Fibroblast of skin of scalp (primary cell): ENCODE data around the gene TEAD1.
A peak's percentile ranks its signal among the peaks of the same experiment; 100 is the strongest.
"Not testable (repeated sequence)": the region's sequence is repeated elsewhere in the genome, so short reads cannot be mapped to it uniquely, and the experiment has no call there.

Source experiments
- DNase-seq: peaks from one replicate; pipeline ENCODE4 v3.0.0-alpha.2; 2013

TEAD1 gene

GRCh38 chr11:12743834-12744449 lies 69.7 kb downstream of the TEAD1 start:
- no peak for DNase-seq

- DNase-seq: no peak
Measured at GRCh38 chr11:12744826-12745502, 70.7 kb downstream of the TEAD1 start.

- DNase-seq: no peak
Measured at GRCh38 chr11:12745787-12746186, 71.6 kb downstream of the TEAD1 start.

- peak; percentile 82 for DNase-seq
Measured at GRCh38 chr11:12746593-12747097, 72.4 kb downstream of the TEAD1 start.

- no peak for DNase-seq
Measured at GRCh38 chr11:12748561-12748960, 74.3 kb downstream of the TEAD1 start.

GRCh38 chr11:12749442-12749841 lies 75.2 kb downstream of the TEAD1 start:
- DNase-seq: no peak

GRCh38 chr11:12750181-12750580 lies 76.0 kb downstream of the TEAD1 start:
- DNase-seq: no peak

- DNase-seq: no peak
Measured at GRCh38 chr11:12752868-12753524, 78.8 kb downstream of the TEAD1 start.

GRCh38 chr11:12754021-12754420 lies 79.8 kb downstream of the TEAD1 start:
- no peak for DNase-seq

- DNase-seq: no peak
Measured at GRCh38 chr11:12754582-12755234, 80.5 kb downstream of the TEAD1 start.

- no peak for DNase-seq
Measured at GRCh38 chr11:12755510-12756453, 81.6 kb downstream of the TEAD1 start.

GRCh38 chr11:12756454-12756806 lies 82.2 kb downstream of the TEAD1 start:
- no peak for DNase-seq

GRCh38 chr11:12756867-12757266 lies 82.6 kb downstream of the TEAD1 start:
- DNase-seq: no peak

GRCh38 chr11:12757416-12757815 lies 83.2 kb downstream of the TEAD1 start:
- DNase-seq: no peak

- not testable (repeated sequence) for DNase-seq
Measured at GRCh38 chr11:12758117-12758516, 83.9 kb downstream of the TEAD1 start.

GRCh38 chr11:12761029-12761428 lies 86.8 kb downstream of the TEAD1 start:
- DNase-seq: peak; percentile 44

- DNase-seq: no peak
Measured at GRCh38 chr11:12762278-12762677, 88.1 kb downstream of the TEAD1 start.

GRCh38 chr11:12762696-12763324 lies 88.6 kb downstream of the TEAD1 start:
- DNase-seq: no peak

- no peak for DNase-seq
Measured at GRCh38 chr11:12764187-12764914, 90.1 kb downstream of the TEAD1 start.

GRCh38 chr11:12765428-12765827 lies 91.2 kb downstream of the TEAD1 start:
- DNase-seq: peak; percentile 61

- no peak for DNase-seq
Measured at GRCh38 chr11:12767027-12767426, 92.8 kb downstream of the TEAD1 start.
